ENCODE measurements around the gene IGFBP2.

The IGFBP2 gene

DNA sequence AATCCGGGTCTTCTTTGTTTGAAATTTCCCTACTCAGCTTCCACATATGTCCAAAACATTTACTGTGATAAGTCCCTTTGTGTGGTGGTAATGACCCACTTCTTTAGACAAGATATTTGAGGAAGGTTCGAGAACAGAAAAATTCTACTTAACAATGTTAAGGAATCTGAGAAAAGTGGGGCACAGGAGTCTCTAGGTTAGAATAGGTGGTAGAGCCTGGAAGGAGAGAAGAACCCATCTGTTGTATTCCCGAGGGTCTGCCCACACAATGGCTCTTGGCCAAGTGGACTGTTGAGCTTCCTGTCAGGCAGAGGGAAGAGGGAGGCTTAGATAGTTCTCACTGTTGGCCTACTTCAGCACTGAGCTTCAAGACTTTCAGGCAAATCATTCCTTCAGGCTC lies 4.3 kb downstream of the IGFBP2 start:
- no peak for DNase-seq (ENCODE audit: low read depth)

- no peak for DNase-seq (ENCODE audit: low read depth)
These were observed 10.9 kb downstream of the IGFBP2 start for GRCh38 chr2:216643986-216644659.

DNA sequence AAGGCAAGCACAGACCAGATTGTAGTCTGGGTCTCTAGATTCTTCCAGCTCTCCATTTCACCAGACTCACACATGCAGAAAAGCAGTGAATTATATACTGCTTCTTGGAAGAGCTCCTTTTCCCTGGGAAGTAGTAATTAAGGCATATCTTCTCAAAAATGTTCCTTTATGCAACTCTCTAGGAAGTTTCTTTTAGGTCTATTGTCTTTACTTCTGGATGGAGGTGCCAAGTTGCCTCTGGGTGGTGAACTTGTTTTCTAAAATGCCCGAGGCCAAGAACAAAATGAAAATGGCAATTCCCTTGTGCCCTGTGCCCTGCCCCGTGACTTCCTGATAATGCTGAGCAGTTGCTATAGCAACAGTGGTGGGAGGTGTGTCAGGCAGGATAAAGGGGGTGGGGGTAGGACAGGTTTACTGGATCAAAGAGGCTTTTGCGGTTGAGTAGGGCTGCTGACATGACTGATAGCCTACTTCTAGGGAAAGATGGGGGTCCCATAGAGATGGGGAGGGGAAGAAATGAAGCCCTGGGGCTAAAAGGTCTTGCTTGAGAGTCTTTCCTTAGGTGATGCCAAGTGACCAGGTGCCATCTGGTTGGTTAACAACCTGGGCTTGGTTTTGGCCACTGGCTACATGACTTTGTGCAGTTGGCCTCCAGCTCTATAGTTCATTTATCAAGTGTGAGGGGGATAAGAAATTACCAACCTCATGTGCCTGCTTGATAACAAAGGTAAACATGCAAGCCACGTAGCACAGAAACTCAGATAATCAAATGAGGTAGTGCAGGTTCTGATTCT lies 11.8 kb downstream of the IGFBP2 start:
- DNase-seq (ENCODE audit: low read depth), result no peak

DNA sequence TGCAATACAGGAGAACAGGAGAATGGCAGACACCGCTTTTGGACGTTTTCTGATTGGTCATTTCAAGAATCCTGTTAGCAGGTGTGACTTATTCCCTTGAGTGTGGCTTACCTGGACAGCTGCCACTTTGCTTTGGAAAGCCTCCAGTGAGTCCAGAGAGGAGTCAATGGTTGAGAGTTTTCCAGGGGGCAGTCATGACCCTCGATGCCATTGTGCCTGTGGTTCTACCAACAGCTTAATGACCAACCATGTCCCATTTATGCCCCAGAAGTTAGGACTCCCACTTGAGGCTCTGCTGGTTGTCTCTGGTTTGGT lies 12.4 kb downstream of the IGFBP2 start:
- DNase-seq (ENCODE audit: low read depth), result no peak

- DNase-seq (ENCODE audit: low read depth), result no peak
These were observed 12.9 kb downstream of the IGFBP2 start for GRCh38 chr2:216646116-216646515.

GRCh38 chr2:216648105-216648504 lies 14.9 kb downstream of the IGFBP2 start:
- no peak for DNase-seq (ENCODE audit: low read depth)

DNA sequence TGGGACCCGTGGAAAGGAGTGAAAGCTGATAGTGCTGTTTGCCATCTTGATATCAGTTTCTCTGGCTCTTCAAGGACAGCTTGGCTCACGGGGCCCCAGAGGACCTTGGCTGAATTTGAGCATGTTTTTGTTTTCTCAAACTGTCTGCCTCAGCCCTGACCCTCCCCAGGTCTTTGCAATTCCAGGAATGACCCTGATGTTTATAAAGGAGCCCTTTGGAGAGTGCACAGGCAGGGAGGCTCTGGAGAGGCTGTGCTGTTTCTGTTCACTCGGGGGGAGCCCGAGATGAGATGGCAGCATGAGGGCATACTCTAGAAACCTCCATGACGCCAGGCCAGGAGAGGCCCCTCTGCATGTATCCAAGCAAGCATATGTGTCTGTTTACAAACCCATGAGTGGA lies 16.4 kb downstream of the IGFBP2 start:
- DNase-seq (ENCODE audit: low read depth), result no peak

GRCh38 chr2:216650626-216651257 lies 17.5 kb downstream of the IGFBP2 start:
- no peak for DNase-seq (ENCODE audit: low read depth)

- no peak for DNase-seq (ENCODE audit: low read depth)
These were observed 18.2 kb downstream of the IGFBP2 start for GRCh38 chr2:216651351-216651881.

DNA sequence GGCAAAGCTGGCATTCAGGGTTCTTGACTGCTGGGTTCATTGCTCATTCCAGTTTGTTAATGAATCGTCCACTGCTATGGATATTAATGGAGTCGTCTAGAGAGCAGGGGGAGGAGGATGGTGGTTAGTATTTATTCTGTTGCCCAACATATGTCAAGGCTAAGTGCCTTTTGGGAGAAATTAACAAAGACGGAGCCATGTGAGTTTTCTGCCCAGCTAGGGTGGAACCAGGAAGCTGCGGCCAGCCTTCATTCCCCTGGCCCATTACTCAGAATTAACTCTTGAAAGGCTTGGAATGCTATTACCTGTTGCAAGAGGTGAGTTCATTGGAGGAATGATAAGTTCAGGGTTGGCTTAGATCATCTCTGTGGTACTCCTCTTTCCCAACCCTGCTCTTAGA lies 19.3 kb downstream of the IGFBP2 start:
- DNase-seq (ENCODE audit: low read depth), result no peak

DNA sequence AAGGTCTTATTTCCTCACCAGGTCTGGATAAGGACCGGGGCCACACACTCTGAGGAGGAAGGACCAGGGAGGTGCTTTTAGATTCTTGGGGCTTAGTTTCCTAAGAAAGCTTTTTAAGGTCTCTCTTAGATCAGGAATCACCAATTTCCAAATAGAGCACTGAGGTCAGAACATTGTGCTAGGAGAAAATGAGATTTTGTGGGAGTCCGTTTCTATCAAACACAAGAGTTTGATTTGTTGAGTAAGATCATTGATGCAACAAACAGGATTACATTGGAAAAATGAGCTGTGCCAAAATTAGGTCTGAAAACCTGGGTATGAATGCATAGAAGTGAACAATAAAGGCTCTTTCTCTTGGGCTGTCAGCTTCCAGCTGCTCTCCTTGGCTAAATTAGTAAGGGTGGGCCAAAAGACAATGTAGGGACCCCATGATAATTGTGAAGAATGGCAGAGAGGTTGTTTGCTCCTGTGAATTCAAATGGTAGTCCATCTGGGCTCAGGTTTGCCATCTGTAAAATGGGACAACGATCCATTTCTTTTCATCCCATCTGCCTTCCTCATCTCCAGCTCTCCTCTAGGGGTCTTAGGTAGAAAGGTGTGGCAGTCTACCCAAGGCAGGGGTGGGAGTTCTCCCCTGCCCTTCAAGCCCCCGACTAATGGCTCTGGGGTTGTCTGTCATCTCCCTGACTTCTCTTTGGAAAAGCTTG lies 20.0 kb downstream of the IGFBP2 start:
- DNase-seq (ENCODE audit: low read depth), result no peak

DNA sequence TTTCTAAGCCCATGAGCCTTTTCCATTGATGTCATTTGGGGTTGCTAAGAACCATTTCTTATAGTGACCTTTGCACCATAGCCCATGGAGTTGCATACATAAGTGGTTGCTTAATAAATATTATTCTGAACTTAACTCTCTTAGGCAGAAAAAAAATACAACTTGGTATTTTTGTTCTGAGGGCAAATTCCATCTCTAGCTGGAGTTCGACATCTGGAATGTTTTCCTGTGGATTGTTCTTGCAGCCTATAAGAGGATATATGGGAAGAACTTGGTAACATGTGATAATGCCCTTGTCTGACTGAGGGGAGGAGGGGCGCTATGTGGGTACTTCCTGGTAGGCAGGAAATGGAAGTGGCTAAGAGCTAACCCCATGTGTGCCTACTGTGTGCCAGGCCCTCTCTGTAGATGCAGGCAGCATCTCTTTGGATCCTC lies 20.7 kb downstream of the IGFBP2 start:
- DNase-seq (ENCODE audit: low read depth), result no peak

DNA sequence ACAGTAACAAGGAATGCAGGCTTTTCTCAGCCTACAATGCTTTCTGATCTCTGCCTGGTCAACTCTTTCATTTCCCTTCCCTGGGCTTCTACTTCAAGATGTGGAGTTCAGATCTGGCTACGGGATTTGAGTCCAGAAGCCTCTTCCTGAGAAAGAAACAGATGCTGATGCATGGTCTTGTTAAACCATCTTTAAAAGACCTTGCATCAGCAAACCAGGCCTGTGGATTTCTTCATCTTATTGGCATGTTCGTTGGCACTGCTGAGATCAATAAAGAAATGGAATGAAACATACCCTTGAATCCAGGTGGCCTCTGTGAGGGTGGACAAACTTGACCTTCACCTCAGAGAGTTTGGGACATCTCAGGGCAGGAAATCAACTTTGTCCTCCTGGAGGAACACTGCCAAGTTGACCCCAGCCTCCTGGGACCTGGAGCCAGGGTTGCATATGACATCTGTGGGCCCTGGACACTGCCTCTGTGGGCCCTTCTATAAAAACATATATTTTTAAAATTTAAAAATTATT lies 21.4 kb downstream of the IGFBP2 start:
- no peak for DNase-seq (ENCODE audit: low read depth)

GRCh38 chr2:216657086-216657855 lies 24.1 kb downstream of the IGFBP2 start:
- DNase-seq (ENCODE audit: low read depth), result no peak

GRCh38 chr2:216657980-216658379 lies 24.8 kb downstream of the IGFBP2 start:
- no peak for DNase-seq (ENCODE audit: low read depth)

GRCh38 chr2:216658757-216659156 lies 25.5 kb downstream of the IGFBP2 start:
- no peak for DNase-seq (ENCODE audit: low read depth)

DNA sequence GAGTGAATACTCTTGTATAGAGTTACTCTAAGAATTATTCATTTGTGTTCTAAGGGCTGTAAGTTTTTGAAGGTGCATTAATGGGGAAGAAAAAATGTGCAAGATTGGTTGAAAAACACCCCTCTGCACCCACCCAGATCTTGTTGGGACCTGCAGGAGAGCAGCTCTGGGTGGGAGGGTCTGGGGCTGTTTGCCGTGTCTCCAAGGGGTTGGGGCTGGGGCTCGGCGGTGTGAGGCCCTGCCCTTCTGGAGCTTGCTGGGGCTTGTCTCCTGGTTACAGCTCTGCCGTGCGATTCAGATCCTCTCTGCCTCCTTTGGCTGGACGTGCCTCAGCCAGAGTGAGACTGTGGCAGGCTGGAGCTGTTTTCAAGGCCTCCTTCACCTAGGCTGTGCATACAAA lies 26.1 kb downstream of the IGFBP2 start:
- no peak for DNase-seq (ENCODE audit: low read depth)

DNA sequence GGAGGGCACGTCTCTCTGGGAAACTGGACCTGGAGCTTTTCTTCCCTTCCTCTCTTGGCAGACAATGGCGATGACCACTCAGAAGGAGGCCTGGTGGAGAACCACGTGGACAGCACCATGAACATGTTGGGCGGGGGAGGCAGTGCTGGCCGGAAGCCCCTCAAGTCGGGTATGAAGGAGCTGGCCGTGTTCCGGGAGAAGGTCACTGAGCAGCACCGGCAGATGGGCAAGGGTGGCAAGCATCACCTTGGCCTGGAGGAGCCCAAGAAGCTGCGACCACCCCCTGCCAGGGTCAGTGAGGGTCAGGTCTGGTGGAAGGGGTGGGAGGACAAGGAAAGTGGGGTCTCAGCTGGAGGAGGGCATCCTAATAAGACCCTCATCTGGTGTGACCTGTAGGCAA lies 27.3 kb downstream of the IGFBP2 start:
- no peak for DNase-seq (ENCODE audit: low read depth)

DNA sequence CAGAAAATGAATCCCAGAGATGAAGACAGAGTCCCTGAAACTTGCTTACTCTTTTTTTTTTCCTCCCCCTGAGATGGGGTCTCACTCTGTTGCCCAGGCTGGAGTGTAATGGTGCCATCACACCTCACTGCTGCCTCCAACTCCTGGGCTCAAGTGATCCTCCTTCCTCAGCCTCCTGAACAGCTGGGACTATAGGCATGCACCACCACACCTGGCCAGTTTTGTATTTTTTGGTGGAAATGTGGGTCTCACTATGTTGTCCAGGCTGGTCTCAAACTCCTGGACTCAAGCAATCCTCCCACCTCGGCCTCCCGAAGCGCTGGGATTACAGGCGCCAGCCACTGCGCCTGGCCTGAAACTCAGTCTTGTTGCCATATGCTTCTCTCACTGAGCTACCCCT lies 27.8 kb downstream of the IGFBP2 start:
- no peak for DNase-seq (ENCODE audit: low read depth)

DNA sequence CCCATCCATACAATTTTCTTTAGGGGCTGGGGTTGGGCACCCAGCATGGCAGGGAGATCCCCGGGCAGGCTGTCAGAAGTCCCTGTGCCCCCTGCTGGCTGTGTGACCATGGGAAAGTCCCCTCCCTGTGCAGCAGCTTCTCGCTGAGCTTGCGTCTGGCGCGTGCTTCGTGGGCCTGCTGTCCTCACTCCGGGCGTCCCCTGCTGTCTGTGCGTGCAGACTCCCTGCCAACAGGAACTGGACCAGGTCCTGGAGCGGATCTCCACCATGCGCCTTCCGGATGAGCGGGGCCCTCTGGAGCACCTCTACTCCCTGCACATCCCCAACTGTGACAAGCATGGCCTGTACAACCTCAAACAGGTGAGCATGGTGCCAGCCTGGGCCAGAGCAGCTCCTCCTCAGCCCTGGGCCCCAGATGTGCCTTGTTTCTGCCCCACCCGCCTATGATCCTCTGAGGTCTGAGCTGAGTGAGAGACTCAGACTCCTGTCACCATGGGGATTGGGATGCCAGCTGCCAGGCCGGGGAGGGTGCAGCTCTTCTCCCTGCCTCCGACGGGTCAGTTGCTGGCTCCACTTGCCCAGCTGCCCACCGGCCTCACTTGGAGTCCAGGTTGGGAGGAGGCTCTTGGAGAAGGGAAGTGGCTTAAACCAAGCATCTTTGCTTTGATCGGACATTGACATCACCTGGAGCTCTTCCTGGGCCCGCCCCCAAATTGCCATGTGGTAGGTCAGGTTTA lies 28.6 kb downstream of the IGFBP2 start:
- DNase-seq (ENCODE audit: low read depth), result no peak

GRCh38 chr2:216663106-216663505 lies 29.9 kb downstream of the IGFBP2 start:
- no peak for DNase-seq (ENCODE audit: low read depth)
